ENCODE measurements around the gene MTHFD1L.

DNA sequence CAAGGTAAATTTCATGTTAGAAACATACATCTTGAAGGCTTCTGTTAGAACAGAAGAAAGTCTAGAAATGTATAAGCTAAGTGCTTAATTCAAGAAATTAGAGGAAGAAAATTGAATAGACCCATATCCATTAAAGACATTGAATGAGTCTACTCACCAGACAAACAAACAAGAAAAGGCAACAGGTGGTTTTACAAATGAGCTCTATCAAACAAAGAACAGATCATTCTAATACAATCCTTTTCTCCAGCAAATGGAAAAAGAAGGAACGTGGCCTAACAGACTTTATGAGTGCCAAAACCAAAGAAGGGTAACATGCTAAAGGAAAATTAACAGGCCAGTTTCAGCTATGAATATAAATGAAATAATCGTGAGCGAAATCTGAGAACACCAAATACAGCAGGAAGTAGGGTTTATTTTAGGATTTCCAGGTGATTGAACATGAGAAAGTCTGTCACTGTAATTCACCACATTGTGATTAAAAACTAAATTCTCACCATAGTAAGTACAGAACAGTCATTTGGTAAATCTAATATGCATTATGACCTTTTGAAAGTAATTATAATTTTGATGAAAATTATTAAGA lies 22.6 kb downstream of the MTHFD1L start:
- TF ChIP-seq YY1 (IDR thresholded peaks at IDR 0.05; ENCODE audit: insufficient read depth, insufficient read length) (no peak), ZNF274 (IDR thresholded peaks at IDR 0.05; ENCODE audit: low read depth, low read length) (no peak)

All from NT2/D1 (cell line).